Measurements from ENCODE around the gene PHACTR1.
A peak's percentile ranks its signal among the peaks of the same experiment; 100 is the strongest.
"Not testable (repeated sequence)": the region's sequence is repeated elsewhere in the genome, so short reads cannot be mapped to it uniquely, and the experiment has no call there.

Gene PHACTR1

GRCh38 chr6:12716298-12716916 is at the start of gene PHACTR1:
Gene PHACTR1, plus strand, starts transcription at chr6:12716767.
- no peak for DNase-seq (ENCODE audit: low read depth)

GRCh38 chr6:12666886-12667285 is 49.7 kb upstream of the PHACTR1 start:
- DNase-seq (ENCODE audit: low read depth): no peak

GRCh38 chr6:12675931-12676330 is 40.6 kb upstream of the PHACTR1 start:
- no peak for DNase-seq (ENCODE audit: low read depth)

- DNase-seq (ENCODE audit: low read depth): no peak
Measured at GRCh38 chr6:12679341-12679740, 37.2 kb upstream of the PHACTR1 start.

- DNase-seq (ENCODE audit: low read depth): no peak
Measured at GRCh38 chr6:12693122-12693521, 23.4 kb upstream of the PHACTR1 start.

GRCh38 chr6:12698298-12698697 is 18.3 kb upstream of the PHACTR1 start:
- DNase-seq (ENCODE audit: low read depth): no peak

GRCh38 chr6:12704946-12705345 is 11.6 kb upstream of the PHACTR1 start:
- no peak for DNase-seq (ENCODE audit: low read depth)

- peak; percentile 50 for DNase-seq (ENCODE audit: low read depth)
Measured at GRCh38 chr6:12709116-12709515, 7.5 kb upstream of the PHACTR1 start.

GRCh38 chr6:12709556-12710232 is 6.9 kb upstream of the PHACTR1 start:
- DNase-seq (ENCODE audit: low read depth): no peak

GRCh38 chr6:12710921-12711320 is 5.6 kb upstream of the PHACTR1 start:
- DNase-seq (ENCODE audit: low read depth): no peak

GRCh38 chr6:12714022-12714421 is 2.5 kb upstream of the PHACTR1 start:
- DNase-seq (ENCODE audit: low read depth): no peak

GRCh38 chr6:12715437-12715836 is 1.1 kb upstream of the PHACTR1 start:
- no peak for DNase-seq (ENCODE audit: low read depth)

- no peak for DNase-seq (ENCODE audit: low read depth)
Measured at GRCh38 chr6:12717356-12717755, 789 bp downstream of the PHACTR1 start.

- DNase-seq (ENCODE audit: low read depth): peak; percentile 37
Measured at GRCh38 chr6:12718015-12718414, 1.4 kb downstream of the PHACTR1 start.

- no peak for DNase-seq (ENCODE audit: low read depth)
Measured at GRCh38 chr6:12719017-12719416, 2.5 kb downstream of the PHACTR1 start.

GRCh38 chr6:12720310-12720709 is 3.7 kb downstream of the PHACTR1 start:
- DNase-seq (ENCODE audit: low read depth): no peak

- no peak for DNase-seq (ENCODE audit: low read depth)
Measured at GRCh38 chr6:12725263-12725662, 8.7 kb downstream of the PHACTR1 start.

- DNase-seq (ENCODE audit: low read depth): no peak
Measured at GRCh38 chr6:12729467-12729866, 12.9 kb downstream of the PHACTR1 start.

GRCh38 chr6:12730809-12731208 is 14.2 kb downstream of the PHACTR1 start:
- not testable (repeated sequence) for DNase-seq (ENCODE audit: low read depth)

- DNase-seq (ENCODE audit: low read depth): no peak
Measured at GRCh38 chr6:12733876-12734275, 17.3 kb downstream of the PHACTR1 start.

GRCh38 chr6:12735786-12736185 is 19.2 kb downstream of the PHACTR1 start:
- DNase-seq (ENCODE audit: low read depth): no peak

GRCh38 chr6:12748411-12748810 is 31.8 kb downstream of the PHACTR1 start:
- no peak for DNase-seq (ENCODE audit: low read depth)

- no peak for DNase-seq (ENCODE audit: low read depth)
Measured at GRCh38 chr6:12748815-12749521, 32.4 kb downstream of the PHACTR1 start.
